HG03460 (cell line): ENCODE data around the gene GGTLC1.

Experiments
- ATAC-seq: cut with Tn5 transposase; IDR thresholded peaks from one replicate; pipeline ENCODE4 v1.9.1; 2021; ENCODE audit not compliant: unreplicated experiment

The GGTLC1 gene

GRCh38 chr20:23988561-23988960, at the start of gene GGTLC1:
Gene GGTLC1 (minus strand): TSS chr20:23988779. CDS start chr20:23986611, 2,168 bp downstream.
- ATAC-seq, result no peak

GRCh38 chr20:24034820-24035219, 46.2 kb upstream of the GGTLC1 start:
- no peak for ATAC-seq

- ATAC-seq, result no peak
These were observed 45.0 kb upstream of the GGTLC1 start for GRCh38 chr20:24033565-24033964.

- ATAC-seq, result no peak
These were observed 44.6 kb upstream of the GGTLC1 start for GRCh38 chr20:24033151-24033550.

GRCh38 chr20:24032400-24032898, 43.9 kb upstream of the GGTLC1 start:
- no peak for ATAC-seq

GRCh38 chr20:24027229-24027628, 38.6 kb upstream of the GGTLC1 start:
- peak; percentile 84 for ATAC-seq

- ATAC-seq, result no peak
These were observed 34.1 kb upstream of the GGTLC1 start for GRCh38 chr20:24022621-24023180.

- no peak for ATAC-seq
These were observed 30.2 kb upstream of the GGTLC1 start for GRCh38 chr20:24018796-24019195.

GRCh38 chr20:24017458-24017755, 28.8 kb upstream of the GGTLC1 start:
- ATAC-seq, result no peak

GRCh38 chr20:24016607-24017457, 28.3 kb upstream of the GGTLC1 start:
- no peak for ATAC-seq

- ATAC-seq, result no peak
These were observed 25.4 kb upstream of the GGTLC1 start for GRCh38 chr20:24013953-24014352.

GRCh38 chr20:24011282-24011681, 22.7 kb upstream of the GGTLC1 start:
- ATAC-seq, result no peak

GRCh38 chr20:24007758-24008157, 19.2 kb upstream of the GGTLC1 start:
- no peak for ATAC-seq

GRCh38 chr20:24007073-24007595, 18.6 kb upstream of the GGTLC1 start:
- no peak for ATAC-seq

- ATAC-seq, result no peak
These were observed 18.0 kb upstream of the GGTLC1 start for GRCh38 chr20:24006626-24007025.

GRCh38 chr20:24004471-24004870, 15.9 kb upstream of the GGTLC1 start:
- ATAC-seq, result no peak

GRCh38 chr20:24002896-24003295, 14.3 kb upstream of the GGTLC1 start:
- ATAC-seq, result no peak

GRCh38 chr20:24001712-24002405, 13.3 kb upstream of the GGTLC1 start:
- no peak for ATAC-seq

- no peak for ATAC-seq
These were observed 10.3 kb upstream of the GGTLC1 start for GRCh38 chr20:23998844-23999243.

GRCh38 chr20:23998392-23998791, 9.8 kb upstream of the GGTLC1 start:
- ATAC-seq, result no peak

GRCh38 chr20:23995905-23996666, 7.5 kb upstream of the GGTLC1 start:
- ATAC-seq, result no peak
